Upper lobe of right lung (tissue), 1 donor: ENCODE measurements around the gene BMI1. TPM values are rescaled to one million over a fixed set of nuclear protein-coding genes. Genes with fewer than 3 reads are reported as not detected.
A peak's percentile ranks its signal among the peaks of the same experiment; 100 is the strongest.

Experiments
- ATAC-seq: fragments of 200-7000 bp; cut with Tn5 transposase; one replicate; pipeline ENCODE4 v1.9.1; 2020; ENCODE audit warnings: mild to moderate bottlenecking, moderate library complexity
- DNase-seq: peaks from one replicate; pipeline ENCODE4 v3.0.0-alpha.2; 2020
- H3K27ac ChIP-seq: fragments of 200-600 bp; one replicate; pipeline ENCODE4 v1.8.0; 2022
- H3K27me3 ChIP-seq: fragments of 200-600 bp; one replicate; pipeline ENCODE4 v1.8.0; 2022; ENCODE audit warnings: mild to moderate bottlenecking
- H3K36me3 ChIP-seq: fragments of 200-600 bp; one replicate; pipeline ENCODE4 v1.8.0; 2022
- H3K4me1 ChIP-seq: fragments of 200-600 bp; one replicate; pipeline ENCODE4 v1.8.0; 2022
- H3K4me3 ChIP-seq: fragments of 200-600 bp; one replicate; pipeline ENCODE4 v1.8.0; 2022; ENCODE audit warnings: mild to moderate bottlenecking
- H3K9me3 ChIP-seq: fragments of 200-600 bp; one replicate; pipeline ENCODE4 v1.8.0; 2022
- intact Hi-C: fragments of 100-400 bp; cut with DNase I; formaldehyde crosslinking; loops from one replicate; pipeline ENCODE4 v1.11.0; 2022
- total RNA-seq: library from RNA; stranded (reverse); fragmentation: NEBNext Ultra II Directional; extraction: Animal tissue kit (Norgen Biotek cat#: 25700); gene quantifications from one replicate; pipeline ENCODE4 v1.2.1, GENCODE V29; 2021
- TF ChIP-seq, protein P1 (sequence below): fragments of 200-600 bp; IDR thresholded peaks from one replicate; pipeline ENCODE4 v1.8.0; 2022; ENCODE audit warnings: antibody characterized with exemption
- donor health status: DM: no; HTN: yes; CAD: no; lungs with severe emphysema.

The BMI1 gene
- total RNA-seq, 1 donor from 2014 or later: 50.9 TPM

- DNase-seq (no peak), ATAC-seq (no peak)
- no peak overlapping the region for H3K4me3 ChIP-seq
- peaks cover 13% of the 10 kb centered on the region for H3K4me1 ChIP-seq
- intact Hi-C loops: no loop called here
- TF ChIP-seq, protein P1, sequence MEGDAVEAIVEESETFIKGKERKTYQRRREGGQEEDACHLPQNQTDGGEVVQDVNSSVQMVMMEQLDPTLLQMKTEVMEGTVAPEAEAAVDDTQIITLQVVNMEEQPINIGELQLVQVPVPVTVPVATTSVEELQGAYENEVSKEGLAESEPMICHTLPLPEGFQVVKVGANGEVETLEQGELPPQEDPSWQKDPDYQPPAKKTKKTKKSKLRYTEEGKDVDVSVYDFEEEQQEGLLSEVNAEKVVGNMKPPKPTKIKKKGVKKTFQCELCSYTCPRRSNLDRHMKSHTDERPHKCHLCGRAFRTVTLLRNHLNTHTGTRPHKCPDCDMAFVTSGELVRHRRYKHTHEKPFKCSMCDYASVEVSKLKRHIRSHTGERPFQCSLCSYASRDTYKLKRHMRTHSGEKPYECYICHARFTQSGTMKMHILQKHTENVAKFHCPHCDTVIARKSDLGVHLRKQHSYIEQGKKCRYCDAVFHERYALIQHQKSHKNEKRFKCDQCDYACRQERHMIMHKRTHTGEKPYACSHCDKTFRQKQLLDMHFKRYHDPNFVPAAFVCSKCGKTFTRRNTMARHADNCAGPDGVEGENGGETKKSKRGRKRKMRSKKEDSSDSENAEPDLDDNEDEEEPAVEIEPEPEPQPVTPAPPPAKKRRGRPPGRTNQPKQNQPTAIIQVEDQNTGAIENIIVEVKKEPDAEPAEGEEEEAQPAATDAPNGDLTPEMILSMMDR: no peak
- peaks cover 84% of the 10 kb centered on the region for H3K27me3 ChIP-seq
- H3K9me3 ChIP-seq: no peaks in the 10 kb centered on the region
- no peaks in the 10 kb centered on the region for H3K36me3 ChIP-seq
- no peak overlapping the region for H3K27ac ChIP-seq
Observed at GRCh38 chr10:22338185-22338900, 17.4 kb downstream of the BMI1 start.

GRCh38 chr10:22338931-22339330 is 18.0 kb downstream of the BMI1 start:
- intact Hi-C loops: no loop called here
- DNase-seq (no peak), ATAC-seq (no peak)
- Histone ChIP-seq H3K27me3 (peaks cover 88% of the 10 kb centered on the region), H3K4me1 (peaks cover 13% of the 10 kb centered on the region), H3K27ac (no peak overlapping the region), H3K9me3 (no peaks in the 10 kb centered on the region), H3K36me3 (no peaks in the 10 kb centered on the region), H3K4me3 (no peak overlapping the region)
- TF ChIP-seq, protein P1: no peak

DNA sequence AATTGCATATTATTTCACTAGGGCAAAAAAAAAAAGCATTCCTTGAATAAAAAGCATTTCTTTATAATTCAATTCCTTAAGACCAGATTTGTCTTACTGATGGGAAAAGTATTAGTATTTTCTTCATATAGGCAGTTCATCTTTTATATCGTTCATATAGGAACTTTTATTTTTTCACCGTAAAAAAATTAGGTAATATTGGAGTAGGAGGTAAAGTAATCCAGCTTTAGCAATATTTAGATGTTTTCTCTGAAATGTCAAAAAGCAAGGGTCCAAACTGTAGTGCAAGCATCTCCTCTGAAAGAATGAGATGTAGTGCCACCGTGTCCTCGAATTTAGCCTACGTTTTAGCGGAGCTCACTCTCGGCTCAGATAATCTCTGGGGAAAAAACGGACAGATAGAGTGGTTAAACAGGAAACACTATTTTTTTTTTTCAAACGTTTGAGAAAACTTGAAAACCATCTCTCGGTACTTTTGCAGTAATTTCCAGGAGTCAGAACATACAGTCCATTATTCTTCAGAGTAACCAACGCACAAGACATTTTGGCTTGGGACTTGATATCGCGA is 18.9 kb downstream of the BMI1 start:
- TF ChIP-seq, protein P1: no peak
- Histone ChIP-seq H3K9me3 (no peaks in the 10 kb centered on the region), H3K27ac (peak overlapping the region; percentile 92), H3K36me3 (no peaks in the 10 kb centered on the region), H3K4me3 (peak overlapping the region; percentile 79), H3K4me1 (peaks cover 13% of the 10 kb centered on the region), H3K27me3 (peaks cover 88% of the 10 kb centered on the region)
- DNase-seq (no peak), ATAC-seq (no peak)
- intact Hi-C loops: no loop called here

DNA sequence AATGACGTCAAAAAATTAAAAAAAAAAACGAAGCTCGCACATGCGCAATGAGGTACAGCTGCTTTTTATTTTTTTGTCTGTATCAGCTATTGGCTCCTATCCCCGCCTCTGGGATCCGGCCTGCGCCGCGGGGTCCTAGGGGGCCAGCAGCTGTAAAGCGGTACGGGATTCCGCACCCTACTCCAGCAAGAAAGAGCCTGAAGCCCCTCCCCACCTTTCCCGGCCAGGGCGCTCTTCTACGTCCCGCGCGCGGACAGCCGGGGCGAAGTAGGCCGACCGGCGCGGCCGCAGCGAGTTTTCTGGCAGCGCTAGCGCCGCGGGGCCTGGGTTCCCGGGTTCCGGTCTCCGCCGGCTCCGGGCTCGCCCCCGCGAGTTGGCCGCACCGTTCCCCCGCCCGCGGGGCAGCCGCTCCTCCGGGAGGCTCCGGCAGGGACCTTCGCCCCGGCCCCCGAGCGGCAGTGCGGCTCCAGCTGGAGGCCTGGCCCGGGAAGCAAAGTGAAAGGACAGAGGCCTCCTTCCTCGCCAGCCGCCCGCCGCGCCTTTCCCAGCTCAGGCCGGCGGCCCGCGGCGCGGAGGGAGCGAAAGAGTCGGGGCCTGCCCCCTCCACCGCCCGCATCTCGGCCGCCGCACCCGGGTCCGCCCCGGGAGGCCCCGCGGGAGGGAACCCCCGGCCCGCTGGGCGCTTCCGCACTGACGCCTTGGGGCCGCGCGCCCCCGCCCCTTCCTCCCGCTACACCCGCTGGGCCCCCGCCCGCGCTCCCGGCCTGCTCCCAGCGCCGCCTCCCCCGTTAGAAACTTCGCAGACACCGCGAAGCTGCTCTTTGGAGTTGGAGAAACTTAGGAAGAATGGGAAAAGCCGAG is 19.7 kb downstream of the BMI1 start:
- peak; percentile 85 for DNase-seq

DNA sequence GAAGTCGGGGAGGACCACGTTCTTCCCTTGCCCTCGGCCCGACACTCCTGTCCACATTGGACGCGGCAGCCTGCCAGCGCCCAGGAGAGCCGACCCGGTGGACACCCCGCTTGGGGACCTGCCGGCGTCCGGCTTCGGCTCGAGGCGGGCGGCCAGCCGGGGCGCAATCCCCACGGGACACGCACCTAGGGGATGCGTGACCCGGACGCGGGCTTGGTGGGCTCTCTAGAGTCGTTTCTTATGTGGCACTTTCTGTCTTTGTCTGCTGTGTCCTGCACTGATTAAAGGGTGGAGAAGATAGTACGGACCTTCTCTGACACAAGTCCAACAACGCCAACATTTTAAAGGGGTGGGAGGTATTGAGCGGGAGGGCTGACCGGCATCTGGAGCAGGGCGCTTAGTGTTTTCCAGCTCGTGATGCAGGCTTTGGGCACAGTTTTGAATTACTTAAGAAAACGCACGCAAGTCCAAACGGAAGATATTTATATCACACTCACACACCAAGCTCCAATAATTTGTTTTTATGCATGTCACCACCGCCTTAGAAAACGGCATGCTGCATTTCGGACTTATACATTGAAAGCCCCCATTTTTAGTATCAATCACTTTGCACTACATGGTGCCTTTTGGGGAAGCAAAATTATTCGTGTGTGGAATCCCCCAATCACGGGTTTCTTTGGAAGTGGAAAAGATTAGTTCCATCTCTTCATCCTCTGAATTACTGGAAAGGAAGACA is 20.5 kb downstream of the BMI1 start:
- TF ChIP-seq, protein P1: no peak
- Histone ChIP-seq H3K36me3 (no peaks in the 10 kb centered on the region), H3K27me3 (peaks cover 88% of the 10 kb centered on the region), H3K9me3 (no peaks in the 10 kb centered on the region), H3K27ac (peak overlapping the region; percentile 92), H3K4me3 (peak overlapping the region; percentile 79), H3K4me1 (peaks cover 3% of the 10 kb centered on the region)
- ATAC-seq (peak; percentile 39), DNase-seq (no peak)
- intact Hi-C loops: no loop called here

More for the DNA sequence above, 19.7 kb downstream of the BMI1 start:
- Histone ChIP-seq H3K36me3 (no peaks in the 10 kb centered on the region), H3K4me3 (peak overlapping the region; percentile 79), H3K27ac (peak overlapping the region; percentile 92), H3K27me3 (peaks cover 88% of the 10 kb centered on the region), H3K9me3 (no peaks in the 10 kb centered on the region), H3K4me1 (peaks cover 10% of the 10 kb centered on the region)
- TF ChIP-seq, protein P1: no peak
- peak; percentile 89 for ATAC-seq
- intact Hi-C loops: no loop called here
